GM12875 (cell line): Measurements from ENCODE around the gene AOAH.

Experiments
- H3K4me3 ChIP-seq: one replicate; pipeline ENCODE4 v1.5.1; 2011; ENCODE audit warnings: low read depth, low read length, control low read depth
- CTCF ChIP-seq: IDR thresholded peaks from 2 replicates; pipeline ENCODE4 v1.5.1; 2011; ENCODE audit warnings: low read depth, mild to moderate bottlenecking, control low read depth, inconsistent platforms, low read length, moderate library complexity, borderline replicate concordance; ENCODE audit not compliant: insufficient read depth

AOAH gene

GRCh38 chr7:36549029-36549428 lies 175.3 kb downstream of the AOAH start:
- no peak for TF ChIP-seq CTCF
- no peak overlapping the region for H3K4me3 ChIP-seq

- no peak for TF ChIP-seq CTCF
- H3K4me3 ChIP-seq, result no peak overlapping the region
These were observed 176.9 kb downstream of the AOAH start for GRCh38 chr7:36547416-36547815.

GRCh38 chr7:36546331-36546730 lies 178.0 kb downstream of the AOAH start:
- TF ChIP-seq CTCF, result no peak
- no peak overlapping the region for H3K4me3 ChIP-seq

- TF ChIP-seq CTCF, result no peak
These were observed 179.0 kb downstream of the AOAH start for GRCh38 chr7:36545291-36545690.

GRCh38 chr7:36538126-36538525 lies 186.2 kb downstream of the AOAH start:
- no peak for TF ChIP-seq CTCF
- no peak overlapping the region for H3K4me3 ChIP-seq

More at GRCh38 chr7:36545291-36545690, 179.0 kb downstream of the AOAH start:
- no peak overlapping the region for H3K4me3 ChIP-seq

- H3K4me3 ChIP-seq, result no peak overlapping the region
- TF ChIP-seq CTCF, result no peak
These were observed 188.2 kb downstream of the AOAH start for GRCh38 chr7:36535866-36536664.

- H3K4me3 ChIP-seq, result no peak overlapping the region
- TF ChIP-seq CTCF, result no peak
These were observed 190.6 kb downstream of the AOAH start for GRCh38 chr7:36533717-36534116.
